HG03175 (cell line): ENCODE data around the gene B4GALT2.

Source experiments
- ATAC-seq: cut with Tn5 transposase; IDR thresholded peaks from one replicate; pipeline ENCODE4 v1.9.1; 2021; ENCODE audit warnings: mild to moderate bottlenecking, moderate library complexity; ENCODE audit not compliant: unreplicated experiment

The B4GALT2 gene

GRCh38 chr1:43969416-43969745 lies 9.6 kb upstream of the B4GALT2 start:
- no peak for ATAC-seq

- ATAC-seq = peak; percentile 81
Measured at GRCh38 chr1:43969746-43970466, 9.1 kb upstream of the B4GALT2 start, which contains the start of gene DPH2. Gene DPH2, plus strand, starts transcription at chr1:43970010. Its CDS starts 166 bp downstream, at chr1:43970176.

GRCh38 chr1:43970502-43970901 lies 8.5 kb upstream of the B4GALT2 start:
- no peak for ATAC-seq

GRCh38 chr1:43970911-43971310 lies 8.1 kb upstream of the B4GALT2 start:
- ATAC-seq = no peak

- ATAC-seq = no peak
Measured at GRCh38 chr1:43971336-43971980, 7.6 kb upstream of the B4GALT2 start.

- no peak for ATAC-seq
Measured at GRCh38 chr1:43973981-43974442, 5.0 kb upstream of the B4GALT2 start.

GRCh38 chr1:43974443-43975248 lies 4.4 kb upstream of the B4GALT2 start, which contains the start of gene ATP6V0B:
Gene ATP6V0B, plus strand, starts transcription at chr1:43974960. Its CDS starts 81 bp downstream, at chr1:43975041.
- peak; percentile 68 for ATAC-seq

GRCh38 chr1:43975249-43975961 lies 3.6 kb upstream of the B4GALT2 start:
- no peak for ATAC-seq

GRCh38 chr1:43976045-43976444 lies 3.0 kb upstream of the B4GALT2 start:
- no peak for ATAC-seq

- ATAC-seq = no peak
Measured at GRCh38 chr1:43976890-43977289, 2.1 kb upstream of the B4GALT2 start.

GRCh38 chr1:43977376-43978263 lies 1.4 kb upstream of the B4GALT2 start:
- no peak for ATAC-seq

- ATAC-seq = no peak
Measured at GRCh38 chr1:43978264-43978550, 803 bp upstream of the B4GALT2 start.

GRCh38 chr1:43979261-43979527 lies 184 bp downstream of the B4GALT2 start:
- no peak for ATAC-seq

GRCh38 chr1:43979528-43980254 lies 681 bp downstream of the B4GALT2 start:
- no peak for ATAC-seq

- no peak for ATAC-seq
Measured at GRCh38 chr1:43980255-43981134, 1.5 kb downstream of the B4GALT2 start.

- no peak for ATAC-seq
Measured at GRCh38 chr1:43981135-43981491, 2.1 kb downstream of the B4GALT2 start.

- ATAC-seq = no peak
Measured at GRCh38 chr1:43981636-43982035, 2.6 kb downstream of the B4GALT2 start.

GRCh38 chr1:43982241-43982640 lies 3.2 kb downstream of the B4GALT2 start:
- no peak for ATAC-seq

GRCh38 chr1:43982808-43983207 lies 3.8 kb downstream of the B4GALT2 start:
- no peak for ATAC-seq
